GM06990 (cell line): ENCODE data around the gene SLC6A12.

ENCODE experiments used
- DNase-seq: peaks from one replicate; pipeline ENCODE4 v3.0.0-alpha.2; 2011; ENCODE audit not compliant: insufficient read length; ENCODE audit errors: extremely low read depth
- H3K27me3 ChIP-seq: replicated peaks from 2 replicates; pipeline ENCODE4 v1.6.0; 2011; ENCODE audit warnings: low read length; ENCODE audit not compliant: control insufficient read depth, insufficient read depth
- H3K36me3 ChIP-seq: 2 replicates; pipeline ENCODE4 v1.5.1; 2011; ENCODE audit warnings: low read length; ENCODE audit not compliant: control insufficient read depth, insufficient read depth
- H3K4me3 ChIP-seq: replicated peaks from 2 replicates; pipeline ENCODE4 v1.5.1; 2011; ENCODE audit warnings: low read depth, mild to moderate bottlenecking, control low read depth, low read length
- TF ChIP-seq, protein P1 (sequence below): IDR thresholded peaks from 2 replicates; pipeline ENCODE4 v1.5.1; 2011; ENCODE audit warnings: low read length, control low read depth, mild to moderate bottlenecking, inconsistent platforms; ENCODE audit not compliant: insufficient read depth, poor library complexity, severe bottlenecking

SLC6A12 gene

DNA sequence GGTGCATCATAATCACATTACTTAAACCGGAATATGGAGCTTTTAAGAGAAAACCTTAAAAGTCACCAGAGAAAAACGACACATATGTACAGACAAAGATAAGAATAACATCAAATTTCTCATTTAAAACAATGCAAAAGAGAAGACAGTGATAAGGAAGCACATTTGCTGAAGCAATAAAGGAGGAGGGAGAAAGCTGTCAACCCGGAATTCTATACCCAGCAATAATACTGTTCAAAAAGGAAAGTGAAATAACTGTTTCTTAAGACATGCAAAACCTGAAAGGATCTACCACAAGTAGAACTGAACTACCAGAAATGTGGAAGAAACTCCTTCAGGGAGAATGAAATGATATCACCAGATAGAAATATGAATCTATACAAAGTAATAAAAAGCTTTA is 33.3 kb upstream of the SLC6A12 start:
- no peak overlapping the region for H3K4me3 ChIP-seq
- H3K27me3 ChIP-seq = no peaks in the 10 kb centered on the region
- TF ChIP-seq, protein P1, sequence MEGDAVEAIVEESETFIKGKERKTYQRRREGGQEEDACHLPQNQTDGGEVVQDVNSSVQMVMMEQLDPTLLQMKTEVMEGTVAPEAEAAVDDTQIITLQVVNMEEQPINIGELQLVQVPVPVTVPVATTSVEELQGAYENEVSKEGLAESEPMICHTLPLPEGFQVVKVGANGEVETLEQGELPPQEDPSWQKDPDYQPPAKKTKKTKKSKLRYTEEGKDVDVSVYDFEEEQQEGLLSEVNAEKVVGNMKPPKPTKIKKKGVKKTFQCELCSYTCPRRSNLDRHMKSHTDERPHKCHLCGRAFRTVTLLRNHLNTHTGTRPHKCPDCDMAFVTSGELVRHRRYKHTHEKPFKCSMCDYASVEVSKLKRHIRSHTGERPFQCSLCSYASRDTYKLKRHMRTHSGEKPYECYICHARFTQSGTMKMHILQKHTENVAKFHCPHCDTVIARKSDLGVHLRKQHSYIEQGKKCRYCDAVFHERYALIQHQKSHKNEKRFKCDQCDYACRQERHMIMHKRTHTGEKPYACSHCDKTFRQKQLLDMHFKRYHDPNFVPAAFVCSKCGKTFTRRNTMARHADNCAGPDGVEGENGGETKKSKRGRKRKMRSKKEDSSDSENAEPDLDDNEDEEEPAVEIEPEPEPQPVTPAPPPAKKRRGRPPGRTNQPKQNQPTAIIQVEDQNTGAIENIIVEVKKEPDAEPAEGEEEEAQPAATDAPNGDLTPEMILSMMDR = no peak
- no peaks in the 10 kb centered on the region for H3K36me3 ChIP-seq
- no peak for DNase-seq

- TF ChIP-seq, protein P1 = no peak
- no peaks in the 10 kb centered on the region for H3K36me3 ChIP-seq
- no peak overlapping the region for H3K4me3 ChIP-seq
- DNase-seq = no peak
- H3K27me3 ChIP-seq = no peaks in the 10 kb centered on the region; the same call in 1 of the 2 replicates
Observed at GRCh38 chr12:243381-243780, 29.4 kb upstream of the SLC6A12 start.

GRCh38 chr12:242496-242895 is 28.5 kb upstream of the SLC6A12 start:
- H3K4me3 ChIP-seq = no peak overlapping the region
- TF ChIP-seq, protein P1 = no peak
- no peaks in the 10 kb centered on the region; the same call in 1 of the 2 replicates for H3K27me3 ChIP-seq
- H3K36me3 ChIP-seq = no peaks in the 10 kb centered on the region
- DNase-seq = no peak

DNA sequence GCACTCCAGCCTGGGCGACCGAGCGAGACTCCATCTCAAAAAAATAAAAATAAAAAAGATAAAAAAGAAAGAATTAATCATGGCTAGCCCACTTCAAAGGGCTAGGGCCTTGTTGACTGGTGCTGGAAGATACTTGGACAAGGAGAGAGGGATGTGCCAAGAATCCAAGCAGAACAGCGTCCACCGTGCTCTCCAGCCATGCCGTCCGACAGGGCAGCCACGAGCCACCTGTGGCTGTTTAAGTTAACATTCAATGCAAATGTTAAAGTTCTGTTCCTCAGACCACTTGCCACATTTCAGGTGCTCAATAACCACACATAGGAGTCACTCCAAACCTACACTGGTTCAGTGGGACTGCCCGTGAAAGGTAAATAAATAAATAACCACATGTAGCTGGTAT is 27.3 kb upstream of the SLC6A12 start:
- TF ChIP-seq, protein P1 = no peak
- no peaks in the 10 kb centered on the region; the same call in 1 of the 2 replicates for H3K27me3 ChIP-seq
- no peak overlapping the region for H3K4me3 ChIP-seq
- no peak for DNase-seq
- no peaks in the 10 kb centered on the region for H3K36me3 ChIP-seq

GRCh38 chr12:240566-240965 is 26.6 kb upstream of the SLC6A12 start:
- Histone ChIP-seq H3K4me3 (no peak overlapping the region), H3K36me3 (no peaks in the 10 kb centered on the region), H3K27me3 (no peaks in the 10 kb centered on the region; the same call in 1 of the 2 replicates)
- TF ChIP-seq, protein P1 = no peak
- DNase-seq = no peak

- H3K27me3 ChIP-seq = no peaks in the 10 kb centered on the region; the same call in 1 of the 2 replicates
- H3K36me3 ChIP-seq = no peaks in the 10 kb centered on the region
- TF ChIP-seq, protein P1 = no peak
- H3K4me3 ChIP-seq = no peak overlapping the region
- no peak for DNase-seq
Observed at GRCh38 chr12:238736-239398, 24.9 kb upstream of the SLC6A12 start.
